K562 (cell line): ENCODE data around the gene DYNLT2. TPM values are rescaled to one million over a fixed set of nuclear protein-coding genes. Genes with fewer than 3 reads are reported as not detected.
A peak's percentile ranks its signal among the peaks of the same experiment; 100 is the strongest.

Experiments
- ADNP ChIP-seq: fragments of 200-800 bp; sonication (Bioruptor generic); IDR thresholded peaks from 2 replicates; pipeline ENCODE4 v1.6.1; 2016; ENCODE audit warnings: missing genetic modification characterization, missing compliant biosample characterization
- BHLHE40 ChIP-seq: IDR thresholded peaks from 2 replicates; pipeline ENCODE4 v1.6.1; 2011; ENCODE audit warnings: low read length, improper control_type of control experiment
- GATAD2B ChIP-seq: fragments of 450-650 bp; IDR thresholded peaks from 2 replicates; pipeline ENCODE4 v1.6.1; 2017; ENCODE audit warnings: mild to moderate bottlenecking, borderline replicate concordance
- HMG20A ChIP-seq: fragments of 450-650 bp; formaldehyde crosslinking; conservative IDR thresholded peaks from 2 replicates; pipeline ENCODE4 v1.4.0; 2020; ENCODE audit warnings: mild to moderate bottlenecking, mixed read lengths
- KLF13 ChIP-seq: fragments of 450-650 bp; IDR thresholded peaks from 2 replicates; pipeline ENCODE4 v1.6.1; 2016; ENCODE audit warnings: missing genetic modification characterization, low read depth, mild to moderate bottlenecking, missing compliant biosample characterization, moderate library complexity, borderline replicate concordance
- L3MBTL2 ChIP-seq: fragments of 450-650 bp; IDR thresholded peaks from 2 replicates; pipeline ENCODE4 v1.6.1; 2016; ENCODE audit warnings: mild to moderate bottlenecking, moderate library complexity
- NCOA1 ChIP-seq: fragments of 450-650 bp; IDR thresholded peaks from 2 replicates; pipeline ENCODE4 v1.6.1; 2016; ENCODE audit warnings: low read depth
- SMAD1 ChIP-seq: fragments of 150-350 bp; IDR thresholded peaks from 2 replicates; pipeline ENCODE4 v1.6.1; 2014; ENCODE audit warnings: low read length, low read depth; ENCODE audit not compliant: partially characterized antibody
- TEAD1 ChIP-seq, 2 experiments: fragments of 450-650 bp in 1 of 2; sonication (generic) in 1 of 2; formaldehyde crosslinking; IDR thresholded peaks; 2 replicates each; pipeline versions ENCODE4 v1.4.0 to v1.8.0; 2020 to 2022; ENCODE audit warnings: mild to moderate bottlenecking in 2 of 2, missing genetic modification reagents in 1 of 2
- U2AF2 ChIP-seq: fragments of 200-400 bp; formaldehyde crosslinking; optimal IDR thresholded peaks from 2 replicates; pipeline ENCODE3; 2017; ENCODE audit warnings: low read depth, mild to moderate bottlenecking, low read length
- ZBTB26 ChIP-seq: fragments of 450-650 bp; formaldehyde crosslinking; IDR thresholded peaks from 2 replicates; pipeline ENCODE4 v1.4.0; 2022; ENCODE audit warnings: missing genetic modification characterization
- ZBTB40 ChIP-seq, 2 experiments: fragments of 450-650 bp in 1 of 2; sonication (generic) in 1 of 2; formaldehyde crosslinking in 1 of 2; IDR thresholded peaks; 2 replicates each; pipeline versions ENCODE4 v1.7.1 to v1.9.0; 2016 to 2022; ENCODE audit warnings: inconsistent platforms in 1 of 2, mild to moderate bottlenecking in 1 of 2, missing genetic modification reagents in 1 of 2
- ZFP91 ChIP-seq: sonication (generic); formaldehyde crosslinking; IDR thresholded peaks from 2 replicates; pipeline ENCODE4 v1.8.0; 2022; ENCODE audit warnings: mild to moderate bottlenecking, missing genetic modification reagents
- ZNF121 ChIP-seq: sonication (generic); formaldehyde crosslinking; conservative IDR thresholded peaks from 2 replicates; pipeline ENCODE4 v1.8.0; 2022; ENCODE audit warnings: missing genetic modification reagents
- ZNF224 ChIP-seq: sonication (generic); formaldehyde crosslinking; IDR thresholded peaks from 2 replicates; pipeline ENCODE4 v1.8.0; 2022; ENCODE audit warnings: mild to moderate bottlenecking, missing genetic modification reagents
- polyA plus RNA-seq, 8 experiments: library from polyadenylated mRNA; depleted of rRNA in 4 of 8; stranded (reverse) in 5 of 8; unstranded in 3 of 8; fragments of >200 nt; fragmentation: Nextera tagmentation in 2 of 8; fragmentation: Illumina TruSeq in 1 of 8; extraction: Ambion mirVana in 2 of 8; extraction: Trizol in 1 of 8; gene quantifications; 2 replicates each; pipeline versions ENCODE4 v1.2.1 to v1.2.3, GENCODE V29; 2011 to 2014; ENCODE audit warnings: inconsistent platforms in 1 of 8, missing spikeins in 1 of 8
- total RNA-seq, 7 experiments: library from RNA; depleted of rRNA in 6 of 7; stranded (reverse); fragments of >200 nt in 6 of 7; fragmentation: Illumina TruSeq in 2 of 7; extraction: Trizol in 2 of 7; gene quantifications; 2 replicates each; pipeline versions ENCODE4 v1.2.1 to v1.2.3, GENCODE V29; 2011 to 2021; ENCODE audit warnings: low replicate concordance in 1 of 7

The DYNLT2 gene
- total and polyA plus RNA-seq, 9 of the 15 experiments (the other 6 are each of a cell fraction or from before 2014, with no cell fraction given), result 2.0 to 12.8 (median 6.3) TPM

- TF ChIP-seq ZFP91 (CRISPR knock-in tag) (no peak), GATAD2B (peak; percentile 78; the same call in 1 of the 2 replicates), ZBTB40 (IDR thresholded peaks at IDR 0.05) (peak; percentile 97), ZBTB40 (CRISPR knock-in tag; IDR thresholded peaks at IDR 0.05) (no peak), ZBTB26 (CRISPR knock-in tag) (no peak), ZNF224 (CRISPR knock-in tag) (no peak), ADNP (no peak), NCOA1 (0 out of 2 replicates have a peak, but pooled peaks have one; percentile 48), SMAD1 (peak; percentile 28), TEAD1 (CRISPR knock-in tag; IDR thresholded peaks at IDR 0.05) (peak in 1 of 2 experiments; percentile 61; a peak in 2 of 4 replicates), HMG20A (CRISPR knock-in tag) (no peak), KLF13 (peak; percentile 98; the same call in 1 of the 2 replicates), ZNF121 (no peak), BHLHE40 (peak; percentile 8; the same call in 1 of the 2 replicates), U2AF2 (no peak), L3MBTL2 (no peak; the same call in none of the 2 replicates)
Measured at GRCh38 chr6:169701954-169702839, 49.2 kb downstream of the DYNLT2 start, which contains the start of the genes C6orf120 and WDR27 (continued).
